Keratinocyte (primary cell): ENCODE data around the gene CIT. TPM values are rescaled to one million over a fixed set of nuclear protein-coding genes. Genes with fewer than 3 reads are reported as not detected.

Experiments used
- DNase-seq: peaks from one replicate; pipeline ENCODE4 v3.0.0-alpha.2; 2011; ENCODE audit warnings: low read depth, missing footprints, low spot score
- FAIRE-seq: peaks from 2 replicates; lab custom pipeline; 2011; peaks lifted over from hg19 to GRCh38; lab: Jason Lieb, UNC
- H2AFZ ChIP-seq: 2 replicates; pipeline ENCODE4 v1.6.0; 2012; ENCODE audit warnings: low read length, control low read depth, inconsistent platforms; ENCODE audit not compliant: control insufficient read depth
- H3K27ac ChIP-seq: 2 replicates; pipeline ENCODE4 v1.5.1; 2011; ENCODE audit warnings: low read length; ENCODE audit not compliant: control insufficient read depth, insufficient read depth
- H3K27me3 ChIP-seq: 3 replicates; pipeline ENCODE4 v1.6.0; 2011; ENCODE audit warnings: low read length; ENCODE audit not compliant: control insufficient read depth, insufficient read depth; ENCODE audit errors: extremely low read depth
- H3K36me3 ChIP-seq, 2 experiments: 2 replicates in 1 of 2; 3 replicates in 1 of 2; pipeline ENCODE4 v1.5.1; 2011; ENCODE audit warnings: low read length in 2 of 2, mild to moderate bottlenecking in 1 of 2; ENCODE audit not compliant: control insufficient read depth in 2 of 2, insufficient read depth in 2 of 2; ENCODE audit errors: extremely low read depth in 1 of 2
- H3K4me1 ChIP-seq: 3 replicates; pipeline ENCODE4 v1.5.1; 2011; ENCODE audit warnings: low read length; ENCODE audit not compliant: control insufficient read depth, insufficient read depth; ENCODE audit errors: extremely low read depth
- H3K4me2 ChIP-seq: 3 replicates; pipeline ENCODE4 v1.6.0; 2011; ENCODE audit warnings: low read depth, low read length; ENCODE audit not compliant: control insufficient read depth, insufficient read depth; ENCODE audit errors: extremely low read depth
- H3K4me3 ChIP-seq, 3 experiments: fragments of 200-600 bp in 1 of 3; sonication (generic) in 1 of 3; 2 replicates in 2 of 3; 3 replicates in 1 of 3; pipeline ENCODE4 v1.5.1; 2011 to 2016; ENCODE audit warnings: low read length in 3 of 3, mild to moderate bottlenecking in 3 of 3, control low read depth in 2 of 3, inconsistent platforms in 1 of 3, low read depth in 1 of 3, mixed read lengths in 1 of 3, mixed run types in 1 of 3, moderate library complexity in 1 of 3; ENCODE audit not compliant: control insufficient read depth in 2 of 3, insufficient read depth in 2 of 3; ENCODE audit errors: extremely low read depth in 1 of 3
- H3K79me2 ChIP-seq: 2 replicates; pipeline ENCODE4 v1.6.0; 2012; ENCODE audit warnings: low read length; ENCODE audit not compliant: control insufficient read depth, insufficient read depth
- H3K9ac ChIP-seq: 3 replicates; pipeline ENCODE4 v1.6.0; 2011; ENCODE audit warnings: low read length; ENCODE audit not compliant: control insufficient read depth, insufficient read depth; ENCODE audit errors: extremely low read depth
- H3K9me1 ChIP-seq: 3 replicates; pipeline ENCODE4 v1.6.0; 2011; ENCODE audit warnings: low read length; ENCODE audit not compliant: control insufficient read depth, insufficient read depth; ENCODE audit errors: extremely low read depth
- H3K9me3 ChIP-seq: 2 replicates; pipeline ENCODE4 v1.5.1; 2012; ENCODE audit warnings: low read depth, low read length; ENCODE audit not compliant: control insufficient read depth
- H4K20me1 ChIP-seq: 3 replicates; pipeline ENCODE4 v1.6.0; 2011; ENCODE audit warnings: low read length; ENCODE audit not compliant: control insufficient read depth, insufficient read depth; ENCODE audit errors: extremely low read depth
- CTCF ChIP-seq, 3 experiments: IDR thresholded peaks in 1 of 3; conservative IDR thresholded peaks in 1 of 3; optimal IDR thresholded peaks in 1 of 3; 2 replicates in 2 of 3; 3 replicates in 1 of 3; pipeline versions ENCODE3 to v1.5.1; 2011; ENCODE audit warnings: low read length in 3 of 3, mild to moderate bottlenecking in 3 of 3, moderate library complexity in 2 of 3, control low read depth in 1 of 3, inconsistent platforms in 1 of 3; ENCODE audit not compliant: insufficient read depth in 2 of 3; ENCODE audit errors: extremely low read depth in 1 of 3
- EZH2 ChIP-seq: IDR thresholded peaks from one replicate; pipeline ENCODE4 v1.6.1; 2012; ENCODE audit warnings: inconsistent platforms, mild to moderate bottlenecking, low read length, moderate library complexity
- dilution Hi-C: fragments of 300-500 bp; cut with MboI; formaldehyde crosslinking; loops from one replicate; pipeline ENCODE4 v1.7.0; 2020; ENCODE audit warnings: low sequenced_read_pairs; ENCODE audit not compliant: extremely low pct_ligation_motif_present
- polyA plus RNA-seq, 5 experiments: library from polyadenylated mRNA; depleted of rRNA in 3 of 5; stranded (reverse) in 3 of 5; stranded (forward) in 1 of 5; unstranded in 1 of 5; fragments of >200 nt; gene quantifications; 1 replicate in 1 of 5; 2 replicates in 3 of 5; 3 replicates in 1 of 5; pipeline versions ENCODE4 v1.2.1 to v1.2.3, GENCODE V29; 2011 to 2012; ENCODE audit warnings: missing spikeins in 2 of 5, low read depth in 1 of 5, low replicate concordance in 1 of 5

CIT gene
- polyA plus RNA-seq, 1 donor (not counting 4 experiments of a cell fraction or from before 2014, with no cell fraction given): 6.2 TPM

GRCh38 chr12:119802472-119802871 lies 74.6 kb downstream of the CIT start:
- no peak overlapping the region for H3K9ac ChIP-seq
- FAIRE-seq: no peak
- dilution Hi-C loops: no loop called here
- H3K4me2 ChIP-seq: no peak overlapping the region
- DNase-seq: no peak
- H2AFZ ChIP-seq: no peak overlapping the region
- H3K36me3 ChIP-seq: no peaks in the 10 kb centered on the region
- H3K9me3 ChIP-seq: no peaks in the 10 kb centered on the region
- no peak overlapping the region for H3K4me3 ChIP-seq
- peaks cover 15% of the 10 kb centered on the region for H3K4me1 ChIP-seq
- no peaks in the 10 kb centered on the region for H3K9me1 ChIP-seq
- no peaks in the 10 kb centered on the region for H3K79me2 ChIP-seq
- no peaks in the 10 kb centered on the region for H3K27me3 ChIP-seq
- no peak overlapping the region for H3K27ac ChIP-seq
- TF ChIP-seq EZH2 (no peak), CTCF (optimal IDR thresholded peaks at IDR 0.05 in 1 of 3, IDR thresholded peaks at IDR 0.05 in 1 of 3, conservative IDR thresholded peaks at IDR 0.05 in 1 of 3; ENCODE audit: extremely low read depth in 1 of 3, insufficient read depth in 2 of 3, low read length in 3 of 3) (no peak)
- H4K20me1 ChIP-seq: no peaks in the 10 kb centered on the region

GRCh38 chr12:119797090-119797489 lies 80.0 kb downstream of the CIT start:
- H2AFZ ChIP-seq: no peak overlapping the region
- no peak overlapping the region for H3K4me3 ChIP-seq
- no peak for FAIRE-seq
- no peak overlapping the region for H3K9ac ChIP-seq
- H3K79me2 ChIP-seq: no peaks in the 10 kb centered on the region
- TF ChIP-seq CTCF (optimal IDR thresholded peaks at IDR 0.05 in 1 of 3, IDR thresholded peaks at IDR 0.05 in 1 of 3, conservative IDR thresholded peaks at IDR 0.05 in 1 of 3; ENCODE audit: extremely low read depth in 1 of 3, insufficient read depth in 2 of 3, low read length in 3 of 3): no peak
- TF ChIP-seq EZH2: no peak
- H3K4me2 ChIP-seq: no peak overlapping the region
- H3K27me3 ChIP-seq: no peaks in the 10 kb centered on the region
- H3K9me1 ChIP-seq: peaks cover 3% of the 10 kb centered on the region
- dilution Hi-C loops: no loop called here
- H3K36me3 ChIP-seq: no peaks in the 10 kb centered on the region
- H3K27ac ChIP-seq: no peak overlapping the region
- H3K9me3 ChIP-seq: no peaks in the 10 kb centered on the region
- H3K4me1 ChIP-seq: no peaks in the 10 kb centered on the region
- H4K20me1 ChIP-seq: no peaks in the 10 kb centered on the region
- DNase-seq: no peak
